Left lung (tissue), 10 donors: Measurements from ENCODE around the gene SLC38A10. TPM values are rescaled to one million over a fixed set of nuclear protein-coding genes. Genes with fewer than 3 reads are reported as not detected.

Experiments used
- ATAC-seq: fragments of 200-7000 bp; cut with Tn5 transposase; one replicate; pipeline ENCODE4 v1.9.1; 2020; ENCODE audit warnings: moderate library complexity
- DNase-seq, 4 donors: peaks; one replicate each; pipeline ENCODE4 v3.0.0-alpha.2; 2013 to 2020
- H3K27ac ChIP-seq, 2 donors: fragments of 200-600 bp; sonication (generic) in 1 of 2; one replicate each; pipeline versions ENCODE4 v1.5.0 to v1.8.0; 2020 to 2021
- H3K27me3 ChIP-seq, 2 donors: fragments of 200-600 bp; sonication (generic) in 1 of 2; one replicate each; pipeline versions ENCODE4 v1.5.0 to v1.8.0; 2020 to 2021
- H3K36me3 ChIP-seq, 2 donors: fragments of 200-600 bp; sonication (generic) in 1 of 2; one replicate each; pipeline versions ENCODE4 v1.5.0 to v1.8.0; 2020 to 2021
- H3K4me1 ChIP-seq, 2 donors: fragments of 200-600 bp; one replicate each; pipeline ENCODE4 v1.8.0; 2021
- H3K4me3 ChIP-seq, 2 donors: fragments of 200-600 bp; sonication (generic) in 1 of 2; one replicate each; pipeline versions ENCODE4 v1.5.0 to v1.8.0; 2020 to 2021; ENCODE audit warnings: mild to moderate bottlenecking in 1 of 2
- H3K9me3 ChIP-seq, 2 donors: fragments of 200-600 bp; sonication (generic) in 1 of 2; one replicate each; pipeline versions ENCODE4 v1.5.0 to v1.8.0; 2020 to 2021
- CTCF ChIP-seq, 2 donors: fragments of 200-600 bp; sonication (generic) in 1 of 2; IDR thresholded peaks; one replicate each; pipeline versions ENCODE4 v1.5.0 to v1.8.0; 2021; ENCODE audit warnings: antibody characterized with exemption in 2 of 2
- intact Hi-C, 2 donors: fragments of 100-400 bp; cut with DNase I; formaldehyde crosslinking; loops; one replicate each; pipeline versions ENCODE4 v1.11.2 to v1.14.2; 2022
- polyA plus RNA-seq, 6 donors: library from polyadenylated mRNA; unstranded; fragments of 120-200 nt; gene quantifications; one replicate each; pipeline ENCODE4 v1.2.1, GENCODE V29; 2013; ENCODE audit not compliant: insufficient read length in 6 of 6
- total RNA-seq, 2 donors: library from RNA; stranded (reverse); fragmentation: NEBNext Ultra II Directional; extraction: Animal tissue kit (Norgen Biotek cat#: 25700); gene quantifications; one replicate each; pipeline ENCODE4 v1.2.1, GENCODE V29; 2021
- donor health status: DM: no; HTN: yes; CAD: no.
- donor health status: DM: no; HTN: no; CAD: no.

Gene SLC38A10
- total and polyA plus RNA-seq, 8 donors = 48.4 to 109 (median 63.0) TPM

GRCh38 chr17:81221371-81221841 is 73.7 kb downstream of the SLC38A10 start:
- intact Hi-C loops = no loop called here
- Histone ChIP-seq H3K9me3 (no peaks in the 10 kb centered on the region), H3K4me3 (no peak overlapping the region), H3K36me3 (peaks cover 0 to 14% of the 10 kb centered on the region in 2 donors), H3K27ac (no peak overlapping the region), H3K4me1 (peaks cover 8 to 25% of the 10 kb centered on the region in 2 donors), H3K27me3 (no peaks in the 10 kb centered on the region)
- ATAC-seq (no peak), DNase-seq (no peak)
- TF ChIP-seq CTCF (IDR thresholded peaks at IDR 0.05) = no peak

GRCh38 chr17:81219476-81220180 is 75.5 kb downstream of the SLC38A10 start:
- Histone ChIP-seq H3K4me3 (no peak overlapping the region), H3K27me3 (no peaks in the 10 kb centered on the region), H3K36me3 (peaks cover 0 to 14% of the 10 kb centered on the region in 2 donors), H3K9me3 (no peaks in the 10 kb centered on the region), H3K4me1 (peaks cover 8 to 25% of the 10 kb centered on the region in 2 donors), H3K27ac (no peak overlapping the region)
- ATAC-seq (no peak), DNase-seq (no peak)
- TF ChIP-seq CTCF (IDR thresholded peaks at IDR 0.05) = no peak
- intact Hi-C loops = no loop called here

- Histone ChIP-seq H3K36me3 (peaks cover 0 to 14% of the 10 kb centered on the region in 2 donors), H3K9me3 (no peaks in the 10 kb centered on the region), H3K27ac (no peak overlapping the region), H3K4me1 (peaks cover 8 to 24% of the 10 kb centered on the region in 2 donors), H3K27me3 (no peaks in the 10 kb centered on the region), H3K4me3 (no peak overlapping the region)
- TF ChIP-seq CTCF (IDR thresholded peaks at IDR 0.05) = no peak
- intact Hi-C loops = no loop called here
- ATAC-seq = no peak
- DNase-seq = no peak
These were observed 76.1 kb downstream of the SLC38A10 start for GRCh38 chr17:81218991-81219390.

- H3K27ac ChIP-seq = no peak overlapping the region
- H3K9me3 ChIP-seq = no peaks in the 10 kb centered on the region
- intact Hi-C loops = no loop called here
- H3K4me1 ChIP-seq = peaks cover 8 to 19% of the 10 kb centered on the region in 2 donors
- DNase-seq (peak in 1 of 4 donors; percentile 69), ATAC-seq (no peak)
- TF ChIP-seq CTCF (IDR thresholded peaks at IDR 0.05) = no peak
- H3K4me3 ChIP-seq = no peak overlapping the region
- H3K36me3 ChIP-seq = peaks cover 0 to 14% of the 10 kb centered on the region in 2 donors
- no peaks in the 10 kb centered on the region for H3K27me3 ChIP-seq
These were observed 76.6 kb downstream of the SLC38A10 start for GRCh38 chr17:81218459-81218858.

GRCh38 chr17:81217491-81217890 is 77.6 kb downstream of the SLC38A10 start:
- Histone ChIP-seq H3K9me3 (no peaks in the 10 kb centered on the region), H3K36me3 (peaks cover 0 to 14% of the 10 kb centered on the region in 2 donors), H3K4me1 (peaks cover 8 to 14% of the 10 kb centered on the region in 2 donors), H3K4me3 (no peak overlapping the region), H3K27me3 (no peaks in the 10 kb centered on the region), H3K27ac (no peak overlapping the region)
- no peak for TF ChIP-seq CTCF (IDR thresholded peaks at IDR 0.05)
- intact Hi-C loops = no loop called here
- DNase-seq (no peak), ATAC-seq (no peak)
